ENCODE measurements around the gene MR1.

Gene MR1

DNA sequence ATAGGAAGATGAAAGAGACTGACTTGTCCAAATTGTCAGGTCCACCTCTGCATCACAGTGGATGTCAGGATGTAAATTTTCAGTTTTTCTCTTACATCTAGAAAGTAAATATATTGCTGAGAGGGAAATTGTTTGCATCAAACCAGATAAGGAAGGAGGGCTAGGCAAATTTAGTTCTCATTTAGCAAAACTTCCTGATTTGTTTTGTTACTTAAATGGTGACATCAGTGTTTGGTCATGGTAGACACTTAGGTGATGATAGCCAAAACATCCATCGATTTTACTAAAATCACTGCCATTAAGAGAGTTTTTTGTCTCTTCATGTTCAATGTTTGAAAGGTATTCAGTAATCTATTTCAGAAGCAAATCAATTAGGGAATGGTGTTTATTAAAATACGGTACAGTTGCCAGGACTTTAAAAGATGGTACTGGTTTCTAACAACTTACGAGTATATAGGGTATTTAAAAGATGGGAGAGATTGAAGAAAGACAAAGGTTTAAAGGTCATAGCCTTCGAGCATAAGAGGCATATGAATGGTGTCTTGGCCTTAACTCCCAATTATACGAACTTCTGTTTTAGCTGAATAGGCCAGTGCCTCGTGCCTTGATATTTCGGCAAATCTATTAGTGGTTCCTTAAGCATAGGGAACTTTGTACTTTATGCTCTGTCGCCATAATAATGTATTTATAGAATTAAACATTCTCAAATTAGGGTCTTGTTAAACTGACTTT, 57.7 kb downstream of the MR1 start:
- no peak for DNase-seq (ENCODE audit: low spot score)

DNA sequence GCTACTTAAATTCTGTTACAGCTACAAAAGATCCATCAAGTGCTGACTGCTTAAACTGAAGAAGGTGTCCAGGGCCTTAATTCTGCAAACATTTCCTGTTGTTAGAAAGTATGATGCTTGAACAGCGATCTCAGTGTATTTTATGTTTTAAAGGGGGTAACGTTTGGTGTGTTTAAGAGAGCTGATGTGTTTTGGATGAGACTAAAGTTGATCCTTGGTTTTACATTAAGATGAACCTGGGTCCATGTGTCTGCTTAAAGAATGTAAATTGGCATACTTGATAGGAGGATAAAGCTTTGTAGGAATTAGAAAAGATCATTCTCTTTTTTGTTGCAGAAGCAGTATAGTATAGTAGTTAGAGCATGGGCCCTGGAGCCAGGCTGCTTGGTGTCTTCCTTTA, 58.3 kb downstream of the MR1 start:
- no peak for DNase-seq (ENCODE audit: low spot score)

DNA sequence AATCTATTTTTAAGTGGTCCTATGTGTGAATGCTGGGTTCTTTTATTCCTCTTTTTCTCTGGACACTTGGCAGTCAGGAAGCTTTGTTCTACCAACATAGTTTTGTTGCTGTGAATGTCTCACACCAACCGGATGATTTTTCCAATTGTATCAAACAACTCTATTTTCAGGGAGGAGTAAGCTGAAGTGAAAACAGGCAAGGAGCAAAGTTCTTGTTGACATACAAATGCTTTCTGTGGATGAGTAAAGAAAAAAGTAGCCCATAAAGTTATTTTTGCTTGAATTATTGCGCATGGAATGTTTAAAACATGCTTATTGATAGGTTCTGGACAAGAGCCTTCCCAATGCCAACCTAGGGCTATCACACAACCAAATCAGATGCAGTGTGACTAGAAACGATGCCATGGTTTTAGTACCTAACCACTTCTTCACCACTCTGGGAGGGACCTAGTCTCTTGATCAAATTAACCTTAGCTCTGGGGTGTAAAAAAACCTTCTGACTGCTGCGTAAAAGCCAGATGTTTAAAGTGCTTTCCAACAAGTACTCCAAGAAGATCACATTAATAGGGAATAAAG, 59.2 kb downstream of the MR1 start:
- DNase-seq (ENCODE audit: low spot score): no peak

DNA sequence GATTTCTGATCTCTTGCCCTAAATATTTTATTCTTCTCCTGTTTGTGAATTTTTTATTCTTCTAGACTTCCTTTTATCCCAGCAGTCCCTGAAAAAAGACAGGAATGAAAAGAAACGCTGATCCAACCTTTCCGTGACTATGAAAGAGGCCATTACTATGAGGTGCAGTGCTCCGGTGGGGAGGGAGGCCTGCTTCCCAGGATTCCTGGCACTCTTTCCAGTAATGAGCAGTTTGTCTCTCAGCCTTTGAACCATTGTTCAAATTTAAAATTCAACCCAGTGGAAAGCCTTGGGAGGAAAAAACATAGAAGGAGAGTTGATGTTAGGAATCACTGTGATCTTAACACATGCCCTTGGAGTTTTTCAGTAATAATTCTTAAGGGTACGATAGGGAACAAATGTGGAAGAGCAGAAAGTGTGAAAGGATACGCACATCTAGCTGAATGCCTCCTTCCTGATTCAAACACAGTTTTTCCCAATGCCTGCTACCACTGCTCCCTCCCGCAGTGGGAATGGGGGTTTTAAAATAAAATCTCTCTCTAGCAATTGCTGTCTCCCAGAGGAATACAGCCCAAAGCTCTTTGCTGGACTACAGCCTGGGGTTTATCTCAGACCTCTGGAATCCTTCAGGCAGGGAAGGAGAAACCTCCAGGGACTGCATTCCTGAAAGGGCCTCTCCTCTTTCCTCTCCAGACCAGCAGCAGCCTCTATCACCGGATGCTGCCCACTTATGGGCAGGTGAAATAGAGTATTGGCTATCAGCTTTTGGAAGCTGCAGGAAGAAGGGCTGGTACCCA, 60.8 kb downstream of the MR1 start:
- peak; percentile 67 for DNase-seq (ENCODE audit: low spot score)

DNA sequence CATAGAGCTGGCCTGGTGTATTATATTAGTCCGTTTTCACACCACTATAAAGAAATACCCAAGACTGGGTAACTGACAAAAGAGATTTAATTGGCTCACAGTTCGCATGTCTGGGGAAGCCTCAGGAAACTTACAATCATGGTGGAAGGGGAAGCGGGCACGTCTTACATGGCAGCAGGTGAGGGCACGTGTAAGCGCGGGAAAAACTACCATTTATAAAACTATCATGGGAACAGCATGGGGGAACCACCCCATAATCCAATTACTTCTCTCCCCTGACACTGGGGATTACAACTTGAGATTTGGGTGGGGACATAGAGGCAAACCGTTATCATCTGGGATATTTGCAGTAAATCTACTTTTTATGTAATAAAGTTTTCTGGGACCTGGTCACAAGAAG, 61.5 kb downstream of the MR1 start:
- no peak for DNase-seq (ENCODE audit: low spot score)

DNA sequence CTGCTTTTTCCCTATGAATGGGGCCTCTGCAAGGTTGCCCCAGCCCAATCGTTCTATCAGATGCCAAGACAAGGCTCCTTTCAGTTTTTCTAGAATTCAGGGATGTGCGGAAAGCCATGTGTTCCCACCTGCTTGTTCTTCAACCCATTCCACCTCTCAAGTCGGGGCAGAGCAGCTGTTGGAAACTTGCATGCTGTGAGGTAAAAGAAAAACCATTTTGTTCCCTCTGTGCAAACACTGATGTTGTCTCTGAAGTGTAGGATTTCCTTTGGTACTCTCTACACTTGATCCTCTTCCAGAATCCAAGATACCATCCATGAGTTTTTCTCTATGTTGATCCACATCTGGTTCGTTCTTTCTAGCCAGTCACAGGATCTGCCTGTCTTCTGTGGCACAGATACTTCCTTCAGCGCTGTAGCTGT, 62.0 kb downstream of the MR1 start:
- DNase-seq (ENCODE audit: low spot score): no peak

DNA sequence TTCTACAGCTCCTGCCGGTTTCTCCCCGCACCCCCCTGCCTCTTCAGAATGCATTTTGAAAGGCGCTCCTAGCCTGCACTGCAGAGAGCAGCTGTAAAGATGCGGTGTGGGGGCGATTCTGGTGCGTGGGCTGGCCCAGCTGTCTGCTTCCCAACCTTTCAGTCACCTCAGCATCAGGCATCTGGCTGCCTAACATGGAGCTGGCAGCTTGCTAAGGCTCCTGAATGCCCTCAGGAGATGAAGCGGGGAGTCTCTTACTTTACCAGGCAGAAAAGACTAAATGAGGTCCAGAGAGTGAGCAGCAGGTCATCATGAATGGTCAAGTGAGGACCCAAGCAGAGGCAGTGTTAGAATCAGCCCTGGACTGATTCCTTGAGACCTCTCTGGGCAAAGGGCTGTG, 63.5 kb downstream of the MR1 start:
- DNase-seq (ENCODE audit: low spot score): no peak

DNA sequence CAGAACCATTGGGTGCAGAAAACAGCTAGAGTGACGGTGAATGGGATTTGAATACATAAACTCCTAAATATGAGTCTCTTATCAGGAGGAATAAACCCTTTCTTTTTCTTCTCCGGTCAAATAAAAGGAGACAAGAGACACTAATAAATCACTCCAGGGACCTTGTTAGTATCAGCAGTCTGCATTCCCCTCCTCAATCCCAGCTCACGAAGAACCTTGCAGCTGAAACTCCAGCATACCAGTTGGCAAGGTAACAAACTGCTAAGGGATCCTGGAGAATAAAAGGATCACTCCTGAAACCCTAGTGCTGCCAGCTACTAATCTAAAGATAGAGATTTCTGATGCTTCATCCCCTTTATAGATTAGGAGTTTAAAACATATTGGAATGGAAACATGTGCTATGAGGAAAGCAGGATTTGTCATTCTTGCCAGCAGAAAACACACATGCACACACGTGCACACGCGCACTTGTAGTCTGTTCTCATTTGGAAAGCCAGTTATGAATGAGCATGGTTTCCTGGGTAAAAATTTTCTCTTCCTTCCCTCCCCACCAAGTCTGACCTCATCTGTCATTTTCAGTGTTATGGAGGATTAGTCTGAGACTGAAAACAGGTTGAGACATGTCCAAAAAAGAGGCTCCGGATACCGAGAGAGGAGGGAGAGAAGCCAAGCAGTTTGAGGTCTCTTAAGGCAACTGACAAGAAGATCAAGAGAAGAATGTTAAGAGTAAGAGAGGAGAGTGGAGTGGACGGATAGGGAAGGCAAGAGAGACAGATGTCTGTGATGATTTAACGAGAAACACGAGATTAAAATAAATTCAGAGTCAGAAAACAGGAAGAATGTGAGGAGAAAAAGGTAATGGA, 65.6 kb downstream of the MR1 start:
- DNase-seq (ENCODE audit: low spot score): no peak

DNA sequence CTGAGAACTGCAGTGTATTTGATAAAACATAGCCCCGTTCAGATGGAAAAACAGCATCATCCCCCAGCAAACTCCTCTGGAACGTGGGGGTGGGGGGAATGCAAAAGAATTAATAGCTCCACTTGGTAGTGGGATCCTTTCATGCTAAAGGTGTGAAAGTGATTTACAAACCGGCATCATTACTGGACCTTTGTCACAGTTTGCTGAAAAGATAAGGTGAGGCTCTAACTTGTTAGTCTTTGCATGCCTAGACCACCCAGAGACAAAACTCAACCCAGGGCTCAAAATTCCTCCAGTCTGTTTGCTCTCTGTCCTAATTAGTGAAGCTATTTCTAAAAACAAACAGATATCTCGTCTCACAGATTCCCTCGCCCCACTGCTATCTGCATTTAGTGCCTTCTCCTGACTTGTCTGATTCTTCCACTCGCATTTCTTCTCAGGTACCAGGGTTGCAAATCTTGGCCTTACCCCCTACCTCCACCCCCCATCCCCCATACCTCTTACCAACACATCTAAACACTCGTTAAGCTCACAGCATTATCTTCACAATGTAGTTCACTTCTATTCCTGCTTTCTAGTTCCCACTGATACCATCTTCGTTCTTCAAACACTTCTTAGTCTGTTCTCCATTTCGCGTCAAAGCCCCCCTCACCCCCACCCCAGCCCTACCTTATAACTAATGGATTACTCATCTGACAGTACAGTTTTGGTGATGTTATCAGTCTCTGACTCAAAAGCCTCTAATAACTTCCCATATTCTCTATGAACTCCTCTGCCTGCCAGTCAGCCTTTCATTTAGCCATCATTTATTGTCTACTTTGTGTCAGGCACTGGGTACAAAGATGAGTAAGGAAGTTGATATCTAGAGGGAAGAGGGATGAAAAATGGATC, 66.5 kb downstream of the MR1 start:
- DNase-seq (ENCODE audit: low spot score): no peak

DNA sequence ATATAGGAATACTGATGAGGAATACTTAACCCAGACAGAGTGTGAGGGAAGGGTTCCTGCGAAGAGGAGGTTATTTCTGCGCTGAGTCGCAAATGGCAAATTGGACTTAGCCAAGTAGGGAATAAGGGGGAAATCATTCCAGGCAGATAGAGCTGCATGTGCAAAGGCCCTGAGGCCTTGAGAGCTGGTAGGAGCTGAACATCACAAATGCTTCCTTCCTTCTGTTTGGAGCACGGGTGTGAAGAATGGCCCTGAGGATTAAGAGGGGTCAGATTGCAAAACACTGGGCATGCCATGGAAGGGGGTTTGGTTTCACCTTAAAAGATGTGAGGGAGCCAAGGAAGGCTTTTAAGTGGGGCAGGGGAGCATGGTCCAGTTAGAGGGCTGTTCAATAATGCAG, 67.2 kb downstream of the MR1 start:
- no peak for DNase-seq (ENCODE audit: low spot score)

DNA sequence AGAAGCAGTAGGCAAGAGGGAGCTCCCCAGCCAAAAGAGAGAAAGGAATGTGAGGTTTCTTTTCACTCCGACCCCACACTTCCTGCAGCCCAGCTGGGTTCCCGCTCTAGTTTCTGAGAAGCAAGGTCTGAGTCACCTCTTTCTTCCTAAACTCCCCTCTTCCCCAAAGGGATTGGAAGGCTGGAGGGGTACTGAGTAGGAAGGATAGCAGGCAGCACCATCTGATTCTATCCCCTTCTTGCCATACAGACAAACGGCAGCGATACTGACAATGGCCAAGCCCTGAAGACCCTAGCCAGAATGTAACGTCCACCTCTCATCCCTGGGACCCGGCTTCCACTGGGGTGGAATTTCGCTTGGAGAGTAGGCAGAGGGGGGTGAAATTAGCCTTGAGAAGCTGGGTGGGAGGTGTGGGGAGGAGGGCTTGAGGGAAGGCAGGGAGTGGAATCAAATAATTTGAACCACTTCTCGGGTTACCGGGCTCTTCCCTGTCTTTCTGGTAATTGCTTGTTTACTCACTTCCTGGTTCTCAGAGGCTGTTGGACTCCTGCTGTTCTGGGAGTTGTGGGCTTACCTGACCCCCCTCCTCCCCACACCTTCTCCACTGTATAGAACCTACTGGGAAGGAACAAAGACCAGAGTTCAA, 67.9 kb downstream of the MR1 start:
- no peak for DNase-seq (ENCODE audit: low spot score)

DNA sequence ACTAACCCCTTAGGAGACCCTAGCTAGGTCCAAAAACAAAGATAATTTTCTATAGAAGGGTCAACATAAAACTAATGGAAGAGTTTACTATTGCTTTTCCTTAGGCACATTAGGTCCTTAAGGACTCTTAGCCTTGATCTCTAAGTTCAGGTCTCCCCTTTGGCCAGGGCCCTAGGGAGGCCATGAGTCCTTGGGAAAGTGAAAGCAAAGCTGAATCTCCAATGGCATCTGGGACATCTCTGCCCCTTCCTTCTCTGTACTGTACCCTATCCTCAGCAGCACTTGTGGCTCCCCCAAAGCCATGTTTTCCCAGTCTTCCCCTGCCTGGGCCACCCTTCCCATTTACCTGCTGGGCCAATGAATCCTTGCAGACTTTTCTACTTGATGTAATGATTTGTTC, 69.1 kb downstream of the MR1 start:
- no peak for DNase-seq (ENCODE audit: low spot score)

DNA sequence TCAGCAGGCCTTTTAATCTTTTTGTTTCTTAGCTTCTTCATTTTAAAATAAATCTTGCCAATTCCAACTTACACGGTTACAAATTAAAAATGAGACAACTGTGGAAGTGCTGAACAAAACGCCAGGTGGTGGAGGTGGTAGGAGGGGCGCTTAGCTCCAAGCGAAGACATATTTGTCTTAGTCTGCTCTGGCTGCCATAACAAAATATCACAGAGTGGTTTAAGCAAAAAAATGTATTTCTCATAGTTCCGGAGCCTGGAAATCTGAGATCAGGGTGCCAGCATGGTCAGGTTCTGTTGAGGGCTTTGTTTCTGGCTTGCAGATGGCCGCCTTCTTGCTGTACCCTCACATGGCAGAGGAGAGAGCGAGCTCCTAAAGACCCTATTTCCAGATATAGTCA, 69.6 kb downstream of the MR1 start:
- no peak for DNase-seq (ENCODE audit: low spot score)

DNA sequence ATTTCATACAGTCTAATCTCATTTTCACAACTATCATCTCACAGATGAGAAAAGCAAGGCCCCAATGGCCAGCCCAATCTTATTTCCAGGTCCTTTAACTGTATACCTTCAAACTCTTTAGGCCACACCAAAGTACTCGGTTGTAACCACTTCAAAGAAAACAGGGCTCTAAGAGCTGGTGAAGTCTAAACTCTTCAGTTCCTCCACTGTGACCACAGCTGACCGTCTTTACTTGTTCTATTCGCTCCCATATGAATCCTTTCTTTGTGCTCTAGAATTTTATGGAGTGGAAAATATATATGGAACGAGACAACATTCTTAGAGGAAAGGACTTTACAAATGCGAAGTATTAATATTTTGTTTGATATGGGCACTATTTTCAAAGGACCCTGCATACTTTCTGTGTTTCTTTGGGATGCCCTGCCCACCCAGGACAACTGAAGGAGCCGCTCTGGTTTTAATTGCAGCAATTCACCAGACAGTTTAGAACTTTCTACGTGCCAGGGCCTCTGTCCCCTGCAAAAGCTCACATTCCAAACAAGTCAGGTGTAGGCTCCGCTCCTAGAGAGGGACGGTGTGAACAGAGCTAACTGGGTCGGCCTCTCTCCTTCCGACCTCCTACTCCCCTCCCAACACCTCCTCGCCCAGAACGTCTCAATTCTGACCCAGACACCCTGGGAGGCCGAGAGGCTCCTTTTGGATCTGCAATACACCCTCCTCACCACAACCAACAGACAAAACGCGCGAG, 70.4 kb downstream of the MR1 start:
- DNase-seq (ENCODE audit: low spot score): peak; percentile 90

DNA sequence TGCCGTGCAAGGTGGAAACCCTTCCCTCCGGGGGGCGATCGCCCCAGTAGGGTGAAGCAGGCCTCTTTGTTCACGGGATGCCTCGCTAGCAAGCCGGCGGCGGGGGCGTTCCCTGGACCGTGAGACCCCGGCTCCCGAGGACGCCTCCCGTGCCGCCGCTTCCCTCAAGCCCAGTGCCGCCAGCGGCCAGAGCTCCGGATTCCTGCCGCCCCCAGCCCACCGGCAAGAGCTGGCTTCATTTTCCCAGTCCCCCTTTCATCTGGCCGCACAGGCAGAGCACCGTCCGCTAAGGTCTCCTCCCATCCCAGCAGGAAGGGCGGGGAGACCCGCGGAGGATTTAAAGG, 71.0 kb downstream of the MR1 start:
- no peak for DNase-seq (ENCODE audit: low spot score)

DNA sequence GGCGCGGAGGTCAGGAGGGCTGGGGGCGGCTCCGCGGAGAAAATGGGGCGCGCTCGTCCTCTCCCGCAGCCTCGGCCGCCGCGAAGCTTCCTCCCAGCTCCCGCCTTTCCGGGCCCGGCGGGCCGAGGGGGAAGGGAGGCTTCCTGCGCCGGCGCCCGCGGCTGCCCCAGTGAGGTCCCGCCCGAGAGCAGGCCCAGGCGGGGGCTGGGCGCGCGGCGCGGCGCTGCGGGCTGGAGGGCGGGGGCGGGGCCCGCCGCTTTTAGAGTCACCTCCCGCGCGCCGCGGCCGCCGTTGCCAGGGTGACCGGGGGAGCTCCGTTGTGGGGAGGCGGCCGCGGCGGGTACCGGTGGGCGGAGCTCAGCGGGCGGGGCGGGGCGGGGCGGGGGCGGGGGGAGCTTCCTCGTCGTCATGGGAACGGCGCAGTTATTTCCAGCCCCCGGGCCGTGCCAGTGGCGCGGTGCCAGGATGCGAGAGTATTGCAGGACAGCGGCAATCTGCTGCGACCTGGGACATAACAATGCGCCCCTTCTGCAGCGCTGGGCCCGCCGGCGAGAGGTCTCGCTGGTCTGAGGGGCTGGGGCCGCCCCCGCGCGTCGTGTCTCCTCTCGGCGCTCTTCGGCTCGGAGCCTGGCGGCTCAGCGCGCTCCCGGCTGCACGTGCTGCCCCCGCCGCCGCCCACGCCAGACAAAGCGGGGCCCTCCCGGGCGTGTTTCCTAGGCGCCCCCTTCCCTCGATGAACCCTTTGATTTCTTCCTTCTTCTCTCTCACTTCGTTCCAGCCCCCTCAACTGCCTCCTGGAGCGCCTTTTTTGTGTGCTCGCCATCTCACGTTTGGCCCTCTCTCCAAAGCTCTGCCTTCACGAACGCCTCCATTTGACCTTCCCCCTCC, 71.6 kb downstream of the MR1 start:
- peak; percentile 90 for DNase-seq (ENCODE audit: low spot score)

DNA sequence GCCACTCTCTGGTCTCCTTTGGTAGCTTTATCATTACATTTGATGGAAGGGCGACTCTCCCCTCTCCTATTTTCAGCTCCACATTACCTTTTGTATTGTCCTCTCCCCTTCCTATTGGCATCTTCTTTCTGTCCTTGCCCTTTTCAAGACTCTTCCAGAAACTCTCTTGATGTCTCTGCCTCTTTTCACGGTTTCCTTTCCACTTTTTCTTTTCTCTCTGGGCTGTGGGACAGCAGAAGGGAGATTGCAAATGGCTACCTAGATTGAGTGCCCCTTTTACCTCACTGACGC, 72.2 kb downstream of the MR1 start:
- DNase-seq (ENCODE audit: low spot score): no peak

DNA sequence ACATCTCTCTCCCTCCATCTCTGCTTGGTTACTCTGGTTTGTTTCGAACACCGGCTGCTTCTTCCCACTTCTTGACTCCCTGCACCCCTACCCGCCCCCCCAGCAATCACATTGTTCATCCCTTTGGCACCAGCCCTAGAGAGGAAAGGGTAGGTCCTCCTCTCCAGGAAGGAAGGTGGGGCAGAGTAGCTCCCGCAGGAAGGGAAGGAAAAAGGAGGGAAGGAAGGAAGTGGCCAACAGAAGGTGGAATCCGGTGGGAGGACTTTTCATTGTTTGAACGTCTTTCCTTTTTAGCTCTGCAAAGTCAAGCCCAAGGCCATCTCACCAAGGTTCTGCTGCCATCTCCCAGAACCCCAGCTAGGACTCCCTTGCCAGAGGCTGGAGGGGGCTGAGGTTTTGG, 72.7 kb downstream of the MR1 start:
- DNase-seq (ENCODE audit: low spot score): no peak

DNA sequence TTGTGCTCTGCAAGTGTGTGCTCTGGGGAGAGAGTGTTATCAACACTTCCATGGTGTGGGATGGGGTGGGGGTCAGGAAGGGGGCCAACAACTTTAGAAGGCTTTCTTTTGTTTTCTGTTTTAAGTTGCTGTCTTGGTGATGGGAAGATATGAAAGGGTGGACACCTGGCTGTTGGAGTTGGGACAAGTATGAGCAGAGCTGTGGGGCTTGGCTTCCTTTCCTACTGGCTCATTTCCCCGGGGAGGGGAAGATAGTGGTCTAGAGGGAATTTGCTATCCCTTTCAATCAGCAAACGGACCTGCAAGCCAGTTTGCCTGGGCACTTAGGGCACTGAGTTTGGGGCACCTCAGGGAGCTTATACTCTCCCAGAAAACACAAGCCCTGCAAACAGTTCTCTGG, 73.9 kb downstream of the MR1 start:
- no peak for DNase-seq (ENCODE audit: low spot score)

Data from COLO829 (cell line).